Measurements from ENCODE around the gene FAIM2. TPM values are rescaled to one million over a fixed set of nuclear protein-coding genes. Genes with fewer than 3 reads are reported as not detected.

FAIM2 gene
- total and polyA plus RNA-seq, 9 of the 15 experiments (the other 6 are each of a cell fraction or from before 2014, with no cell fraction given): 0.01 to 0.10 TPM; not detected in 7

DNA sequence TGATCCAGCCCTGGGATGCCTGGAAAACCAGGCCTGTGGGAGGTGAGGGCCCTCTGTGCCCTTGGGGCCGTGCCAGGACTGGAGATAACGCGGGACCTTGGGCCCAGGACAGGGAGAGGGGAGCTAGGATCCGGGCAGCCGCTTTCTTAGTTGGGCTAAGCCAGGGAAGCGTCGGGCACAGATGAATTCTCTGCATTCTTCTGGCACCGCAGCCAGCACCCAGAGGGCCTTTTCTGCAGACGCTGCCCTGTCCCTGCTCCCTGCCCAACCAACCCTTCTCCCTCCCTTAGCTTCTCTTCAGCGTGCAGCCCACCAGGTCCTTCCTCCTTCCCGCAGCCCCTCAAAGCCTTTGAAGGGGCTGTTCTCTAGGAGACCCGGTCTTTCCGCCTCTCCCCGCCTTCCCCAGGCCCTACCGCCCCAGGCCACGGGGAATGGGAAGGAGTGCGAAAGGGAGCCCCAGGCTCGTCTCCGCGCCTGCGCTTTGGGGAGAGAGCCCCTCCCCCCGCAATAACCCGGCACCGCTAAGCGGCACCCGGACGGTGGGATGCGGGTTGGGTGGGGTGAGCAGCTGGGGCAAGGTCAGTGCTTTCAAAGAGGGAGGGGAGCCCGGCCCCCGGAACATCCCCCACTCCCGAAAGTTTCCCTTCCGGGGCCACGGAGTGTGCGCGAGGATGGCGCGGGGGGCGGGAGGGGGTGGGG is 76.2 kb downstream of the FAIM2 start (continued):
- TF ChIP-seq, protein P1, sequence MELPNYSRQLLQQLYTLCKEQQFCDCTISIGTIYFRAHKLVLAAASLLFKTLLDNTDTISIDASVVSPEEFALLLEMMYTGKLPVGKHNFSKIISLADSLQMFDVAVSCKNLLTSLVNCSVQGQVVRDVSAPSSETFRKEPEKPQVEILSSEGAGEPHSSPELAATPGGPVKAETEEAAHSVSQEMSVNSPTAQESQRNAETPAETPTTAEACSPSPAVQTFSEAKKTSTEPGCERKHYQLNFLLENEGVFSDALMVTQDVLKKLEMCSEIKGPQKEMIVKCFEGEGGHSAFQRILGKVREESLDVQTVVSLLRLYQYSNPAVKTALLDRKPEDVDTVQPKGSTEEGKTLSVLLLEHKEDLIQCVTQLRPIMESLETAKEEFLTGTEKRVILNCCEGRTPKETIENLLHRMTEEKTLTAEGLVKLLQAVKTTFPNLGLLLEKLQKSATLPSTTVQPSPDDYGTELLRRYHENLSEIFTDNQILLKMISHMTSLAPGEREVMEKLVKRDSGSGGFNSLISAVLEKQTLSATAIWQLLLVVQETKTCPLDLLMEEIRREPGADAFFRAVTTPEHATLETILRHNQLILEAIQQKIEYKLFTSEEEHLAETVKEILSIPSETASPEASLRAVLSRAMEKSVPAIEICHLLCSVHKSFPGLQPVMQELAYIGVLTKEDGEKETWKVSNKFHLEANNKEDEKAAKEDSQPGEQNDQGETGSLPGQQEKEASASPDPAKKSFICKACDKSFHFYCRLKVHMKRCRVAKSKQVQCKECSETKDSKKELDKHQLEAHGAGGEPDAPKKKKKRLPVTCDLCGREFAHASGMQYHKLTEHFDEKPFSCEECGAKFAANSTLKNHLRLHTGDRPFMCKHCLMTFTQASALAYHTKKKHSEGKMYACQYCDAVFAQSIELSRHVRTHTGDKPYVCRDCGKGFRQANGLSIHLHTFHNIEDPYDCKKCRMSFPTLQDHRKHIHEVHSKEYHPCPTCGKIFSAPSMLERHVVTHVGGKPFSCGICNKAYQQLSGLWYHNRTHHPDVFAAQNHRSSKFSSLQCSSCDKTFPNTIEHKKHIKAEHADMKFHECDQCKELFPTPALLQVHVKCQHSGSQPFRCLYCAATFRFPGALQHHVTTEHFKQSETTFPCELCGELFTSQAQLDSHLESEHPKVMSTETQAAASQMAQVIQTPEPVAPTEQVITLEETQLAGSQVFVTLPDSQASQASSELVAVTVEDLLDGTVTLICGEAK (IDR thresholded peaks at IDR 0.05): peak; percentile 38; the same call in 1 of the 2 replicates
- TF ChIP-seq, protein P1 (CRISPR knock-in tag; IDR thresholded peaks at IDR 0.05): no peak
- peak; percentile 74; the same call in 1 of the 2 replicates for TF ChIP-seq NR2C1 (IDR thresholded peaks at IDR 0.05)
- peak; percentile 81 for TF ChIP-seq NR2C1 (tag; IDR thresholded peaks at IDR 0.05)
- TF ChIP-seq KDM4B (IDR thresholded peaks at IDR 0.05; ENCODE audit: borderline replicate concordance in 2 of 2, low read depth in 1 of 2): no peak
- TF ChIP-seq KAT7 (CRISPR knock-in tag; IDR thresholded peaks at IDR 0.05; ENCODE audit: borderline replicate concordance): 0 out of 2 replicates have a peak, but pooled peaks have one; percentile 27
- TF ChIP-seq, protein P2, sequence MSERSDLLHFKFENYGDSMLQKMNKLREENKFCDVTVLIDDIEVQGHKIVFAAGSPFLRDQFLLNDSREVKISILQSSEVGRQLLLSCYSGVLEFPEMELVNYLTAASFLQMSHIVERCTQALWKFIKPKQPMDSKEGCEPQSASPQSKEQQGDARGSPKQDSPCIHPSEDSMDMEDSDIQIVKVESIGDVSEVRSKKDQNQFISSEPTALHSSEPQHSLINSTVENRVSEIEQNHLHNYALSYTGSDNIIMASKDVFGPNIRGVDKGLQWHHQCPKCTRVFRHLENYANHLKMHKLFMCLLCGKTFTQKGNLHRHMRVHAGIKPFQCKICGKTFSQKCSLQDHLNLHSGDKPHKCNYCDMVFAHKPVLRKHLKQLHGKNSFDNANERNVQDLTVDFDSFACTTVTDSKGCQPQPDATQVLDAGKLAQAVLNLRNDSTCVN (CRISPR knock-in tag; IDR thresholded peaks at IDR 0.05): no peak
- TF ChIP-seq NR2C2 (CRISPR knock-in tag; IDR thresholded peaks at IDR 0.05): no peak
- TF ChIP-seq NR2C2 (tag; IDR thresholded peaks at IDR 0.05): peak; percentile 91
- 0 out of 2 replicates have a peak, but pooled peaks have one; percentile 5 for TF ChIP-seq GABPB1 (CRISPR knock-in tag; IDR thresholded peaks at IDR 0.05)
- peak; percentile 77 for TF ChIP-seq GABPA (tag; conservative IDR thresholded peaks at IDR 0.05; ENCODE audit: low read depth)
- no peak for TF ChIP-seq NCOA1 (IDR thresholded peaks at IDR 0.05; ENCODE audit: low read depth)
- TF ChIP-seq SMAD2 (IDR thresholded peaks at IDR 0.05; ENCODE audit: low read depth, low read length): no peak
